SK-N-MC (cell line): ENCODE data around the gene TSPAN7.

Experiments used
- EZH2 ChIP-seq: fragments of 200-600 bp; sonication (generic); IDR thresholded peaks from one replicate; pipeline ENCODE4 v1.6.1; 2017; ENCODE audit warnings: antibody characterized with exemption
- POLR2AphosphoS5 ChIP-seq: IDR thresholded peaks from 2 replicates; pipeline ENCODE4 v1.6.1; 2012; ENCODE audit warnings: mild to moderate bottlenecking, low read depth, low read length, borderline replicate concordance

GRCh38 chrX:38682095-38682494 is 120.8 kb downstream of the TSPAN7 start:
- TF ChIP-seq POLR2AphosphoS5 (no peak), EZH2 (no peak)
